Astrocyte of the hippocampus (primary cell): ENCODE data around the gene MEX3C.
A peak's percentile ranks its signal among the peaks of the same experiment; 100 is the strongest.

Experiments
- DNase-seq: peaks from one replicate; pipeline ENCODE4 v3.0.0; 2011; ENCODE audit warnings: low read depth, low spot score

Gene MEX3C

GRCh38 chr18:51192026-51192425 lies 5.5 kb downstream of the MEX3C start:
- DNase-seq = no peak

DNA sequence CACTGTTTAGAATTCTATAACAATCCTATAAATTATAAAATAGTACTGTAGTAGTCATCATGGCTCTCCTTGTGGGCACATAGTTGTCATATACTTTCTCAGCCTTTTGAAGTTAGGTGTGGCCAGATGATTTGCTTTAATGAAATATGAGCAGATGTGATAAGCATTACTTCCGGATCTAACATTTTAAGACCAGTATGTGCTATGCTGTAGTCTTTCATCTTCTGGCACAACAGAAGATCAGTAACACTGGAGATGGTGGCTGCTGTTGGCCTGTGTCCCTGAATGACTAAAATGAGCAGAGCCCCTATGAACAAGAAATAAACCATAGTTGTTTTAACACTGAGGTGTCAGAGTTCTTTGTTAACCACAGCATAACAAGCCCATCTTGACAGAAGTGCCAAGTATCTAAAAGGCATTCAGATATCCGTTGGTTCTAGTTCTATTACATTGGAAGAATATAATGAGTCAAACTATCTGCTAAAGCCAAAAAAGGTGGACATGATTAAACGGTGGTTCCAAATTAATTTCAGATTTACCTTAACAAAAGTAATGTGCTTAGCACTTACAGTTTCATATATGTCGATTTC lies 6.3 kb downstream of the MEX3C start:
- DNase-seq = peak; percentile 11

DNA sequence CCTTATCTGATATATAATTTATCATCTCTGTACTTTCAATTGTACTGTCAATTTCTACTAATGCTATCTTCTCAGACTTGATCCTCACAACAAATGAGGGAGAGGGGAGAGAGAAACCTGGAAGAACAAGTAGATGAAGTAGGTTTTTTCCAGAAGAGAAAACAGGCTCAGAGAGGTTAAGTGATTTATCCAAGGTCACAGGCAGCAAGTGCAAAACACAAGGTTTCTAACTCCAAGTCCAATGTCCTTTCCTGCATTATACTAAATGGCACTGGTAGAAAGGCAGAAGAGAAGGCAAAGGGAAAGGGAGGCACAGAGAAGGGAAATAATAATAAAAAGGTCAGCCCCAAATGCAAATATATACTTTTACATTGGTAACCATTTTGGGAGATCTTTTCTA lies 7.5 kb downstream of the MEX3C start:
- DNase-seq = no peak

GRCh38 chr18:51188024-51188701 lies 9.3 kb downstream of the MEX3C start:
- no peak for DNase-seq

GRCh38 chr18:51185075-51185474 lies 12.4 kb downstream of the MEX3C start:
- DNase-seq = no peak

DNA sequence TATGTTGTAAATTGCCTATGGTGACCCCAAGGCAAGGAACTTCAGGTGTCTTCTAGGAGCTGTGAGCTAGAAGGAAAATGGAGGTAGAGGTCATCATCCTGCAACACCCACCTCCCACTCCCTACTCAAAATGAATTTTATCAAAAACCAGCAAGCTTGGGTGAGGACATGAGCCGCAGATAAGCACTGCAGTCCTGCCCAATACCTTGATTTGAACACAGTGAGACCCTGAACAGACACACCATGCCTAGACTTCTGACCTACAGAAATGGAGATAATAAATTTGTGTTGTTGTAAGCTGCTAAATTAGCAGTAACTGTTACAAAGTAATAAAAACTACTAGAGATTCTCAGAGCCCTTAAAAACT lies 13.4 kb downstream of the MEX3C start:
- no peak for DNase-seq

DNA sequence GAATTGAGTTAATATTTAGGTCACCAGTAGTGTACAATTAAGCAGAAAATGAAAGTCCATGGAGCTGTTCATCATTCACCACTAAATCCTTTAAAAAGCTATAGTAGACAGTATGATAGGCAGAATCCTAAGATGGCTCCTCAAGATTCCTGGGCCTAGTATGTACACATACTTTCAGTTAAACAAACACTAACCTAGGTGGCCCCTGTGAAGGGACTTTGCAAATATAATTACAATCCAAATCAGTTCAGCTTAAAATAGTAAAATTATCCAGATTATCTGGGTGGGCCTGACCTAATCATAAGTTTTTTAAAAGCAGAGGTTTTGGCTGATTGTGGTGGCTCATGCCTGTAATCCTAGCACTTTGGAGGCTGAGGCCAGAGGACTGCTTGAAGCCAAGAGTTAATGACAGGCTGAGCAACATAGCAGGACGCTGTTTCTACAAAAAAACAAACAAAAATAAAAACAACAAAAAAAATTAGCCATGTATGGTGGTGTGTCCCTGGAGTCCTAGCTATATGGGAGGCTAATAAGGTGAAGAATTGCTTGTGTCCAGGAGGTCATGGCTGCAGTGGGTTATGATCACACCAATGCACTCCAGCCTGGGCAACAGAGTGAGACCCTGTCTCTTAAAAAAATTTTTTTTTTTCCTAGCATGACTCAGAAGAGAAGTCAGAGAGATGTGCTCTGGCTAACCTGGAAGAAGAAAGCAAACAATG lies 13.9 kb downstream of the MEX3C start:
- DNase-seq = no peak

- no peak for DNase-seq
Observed at GRCh38 chr18:51182824-51183223, 14.7 kb downstream of the MEX3C start.

DNA sequence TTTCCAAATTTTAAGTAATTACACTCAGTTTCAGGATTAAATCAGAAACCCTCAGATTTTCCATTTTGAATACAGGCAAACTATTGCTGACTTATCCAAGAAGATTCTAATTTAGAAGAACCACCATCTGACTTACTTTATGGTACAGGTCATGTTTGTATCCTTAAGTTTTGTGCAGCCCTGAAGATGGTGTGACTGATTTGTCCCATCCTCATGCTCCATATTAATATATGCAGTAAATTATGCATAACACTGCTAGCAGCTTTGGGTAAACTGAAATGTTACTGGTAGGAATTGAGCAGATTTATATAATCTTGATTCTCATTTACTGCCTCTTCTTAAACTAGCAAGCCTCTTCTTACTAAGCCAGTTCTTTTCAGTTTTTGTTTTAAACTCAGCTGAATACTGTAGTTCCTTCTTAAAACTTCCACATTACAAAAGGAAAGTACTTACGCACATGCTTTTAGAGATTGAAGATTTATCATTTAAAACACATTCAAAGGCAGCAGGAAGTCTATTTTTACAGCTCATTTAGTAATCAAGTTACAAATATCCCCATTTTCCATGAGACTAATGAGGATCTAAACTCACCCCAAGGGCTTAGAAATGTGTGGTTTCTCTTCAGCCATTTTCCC lies 25.7 kb downstream of the MEX3C start:
- no peak for DNase-seq

DNA sequence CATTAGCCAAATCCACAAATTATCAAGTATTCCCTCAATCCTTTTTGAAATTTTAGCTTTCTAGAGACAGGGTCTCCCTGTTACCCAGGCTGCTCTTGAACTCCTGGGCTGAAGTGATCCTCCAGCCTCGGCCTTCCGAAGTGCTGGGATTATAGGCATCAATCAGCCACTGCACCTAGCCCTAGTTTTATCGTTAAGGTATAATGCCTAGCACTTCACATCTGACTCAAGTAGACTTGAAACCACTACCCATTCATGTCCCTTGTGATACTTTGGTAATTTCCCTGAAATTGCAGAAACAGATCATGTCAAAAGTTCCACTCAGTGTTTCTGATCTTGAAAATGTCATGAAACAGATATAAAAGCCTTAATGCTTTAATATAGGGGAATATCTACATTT lies 26.3 kb downstream of the MEX3C start:
- DNase-seq = no peak

GRCh38 chr18:51170664-51171063 lies 26.8 kb downstream of the MEX3C start:
- no peak for DNase-seq

DNA sequence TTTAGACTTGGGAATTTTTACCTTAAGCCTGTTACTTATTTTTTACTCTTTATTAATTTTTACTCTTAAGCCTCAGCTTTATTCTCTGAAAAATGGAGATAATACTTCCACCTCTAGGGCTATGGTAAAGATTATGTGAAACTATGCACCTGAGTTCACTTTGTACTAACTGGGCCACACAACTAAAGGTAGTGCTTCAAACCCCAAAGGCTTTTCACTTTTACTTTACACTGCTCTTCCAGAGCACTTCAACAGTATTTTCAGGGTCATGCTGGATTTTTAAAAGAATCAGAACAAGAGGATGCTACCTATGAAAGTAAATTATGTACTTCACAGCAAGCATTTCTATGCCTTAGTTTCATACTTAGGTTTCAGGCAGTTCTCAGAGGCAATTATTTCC lies 27.8 kb downstream of the MEX3C start:
- DNase-seq = no peak

GRCh38 chr18:51168960-51169662 lies 28.4 kb downstream of the MEX3C start:
- no peak for DNase-seq

GRCh38 chr18:51168026-51168742 lies 29.3 kb downstream of the MEX3C start:
- DNase-seq = no peak

DNA sequence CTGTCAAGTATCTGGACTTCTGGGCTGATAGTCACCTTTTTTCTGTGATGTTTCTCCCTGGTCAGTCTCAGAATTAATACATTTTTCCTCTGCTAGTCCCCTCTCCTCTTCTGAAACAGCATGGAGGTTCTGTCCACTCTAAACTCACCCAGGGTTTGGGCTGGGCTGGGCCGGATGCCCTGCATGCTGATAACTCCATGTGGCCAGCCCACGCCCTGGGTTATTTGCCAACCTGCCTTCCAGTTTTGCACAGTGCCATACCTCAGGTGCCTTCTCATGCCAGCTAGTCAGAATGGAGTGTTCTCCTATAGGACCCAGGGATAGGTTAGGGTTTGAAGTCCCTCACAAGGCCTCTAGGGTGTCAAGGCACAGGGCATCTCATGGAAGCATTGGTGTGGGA lies 32.2 kb downstream of the MEX3C start:
- no peak for DNase-seq

GRCh38 chr18:51164761-51165281 lies 32.7 kb downstream of the MEX3C start:
- peak; percentile 82 for DNase-seq

- no peak for DNase-seq
Observed at GRCh38 chr18:51164342-51164741, 33.1 kb downstream of the MEX3C start.

DNA sequence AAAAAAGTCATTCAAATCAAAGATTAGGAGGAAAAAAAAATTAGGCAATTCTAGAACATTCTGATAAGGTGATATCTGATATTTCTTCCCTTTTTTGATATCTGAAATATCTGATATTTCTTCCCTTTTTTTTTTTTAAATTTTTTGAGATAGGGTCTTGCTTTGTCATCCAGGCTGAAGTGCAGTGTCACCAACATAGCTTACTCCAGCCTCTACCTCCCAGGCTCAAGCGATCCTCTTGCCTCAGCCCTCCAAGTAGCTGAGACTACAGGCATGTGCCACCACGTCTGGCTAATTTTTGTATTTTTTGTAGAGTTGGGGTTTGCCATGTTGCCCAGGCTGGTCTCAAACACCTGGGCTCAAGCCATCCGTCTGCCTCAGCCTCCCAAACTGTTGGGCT lies 33.9 kb downstream of the MEX3C start:
- no peak for DNase-seq

- DNase-seq = no peak
Observed at GRCh38 chr18:51162617-51163016, 34.9 kb downstream of the MEX3C start.

DNA sequence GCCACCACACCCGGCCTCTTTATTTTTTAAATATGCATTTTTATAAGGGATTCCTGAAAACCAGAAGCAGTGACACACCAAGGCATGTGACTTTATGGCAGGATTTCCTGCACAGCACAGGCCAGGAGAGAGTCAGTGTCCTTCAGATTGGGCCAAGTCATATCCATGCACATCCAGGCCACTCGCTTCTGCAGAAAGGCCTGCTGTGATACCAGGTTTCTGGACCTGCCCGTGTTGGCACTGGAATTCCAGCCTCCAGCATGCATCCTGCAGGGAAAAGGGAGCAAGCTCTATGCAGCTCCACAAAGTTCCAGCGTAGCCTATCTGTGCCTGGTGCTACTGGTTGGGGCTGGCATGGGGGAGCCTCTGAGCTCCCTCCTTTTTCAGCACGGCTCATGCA lies 36.8 kb downstream of the MEX3C start:
- no peak for DNase-seq

DNA sequence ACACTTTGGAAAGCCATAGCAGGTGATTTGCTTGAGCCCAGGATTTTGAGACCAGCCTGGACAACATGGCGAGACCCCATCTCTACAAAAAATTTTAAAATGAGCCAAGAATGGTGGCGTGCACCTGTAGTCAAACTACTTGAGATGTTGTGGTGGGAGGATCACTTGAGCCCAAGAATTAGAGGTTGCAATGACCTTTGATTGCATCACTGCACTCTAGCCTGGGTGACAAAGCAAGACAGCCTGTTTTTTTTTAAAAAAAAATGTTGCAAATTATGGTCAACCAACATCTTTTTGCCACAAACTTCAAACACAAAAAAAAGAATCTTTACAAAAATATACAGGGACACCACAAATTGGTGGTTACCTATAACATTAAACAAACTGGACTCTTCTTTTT lies 40.3 kb downstream of the MEX3C start:
- no peak for DNase-seq
